Sigmoid colon (tissue), 7 donors: Measurements from ENCODE around the gene CCDC71. TPM values are rescaled to one million over a fixed set of nuclear protein-coding genes. Genes with fewer than 3 reads are reported as not detected.

Source experiments
- DNase-seq: peaks from one replicate; pipeline ENCODE4 v3.0.0-alpha.2; 2019
- H3K27ac ChIP-seq, 4 donors: fragments of 200-600 bp; sonication (generic); one replicate each; pipeline ENCODE4 v1.5.1; 2016 to 2019; ENCODE audit warnings: mild to moderate bottlenecking in 1 of 4
- H3K27me3 ChIP-seq, 3 donors: fragments of 200-600 bp; sonication (generic); one replicate each; pipeline ENCODE4 v1.5.1; 2019; ENCODE audit warnings: mild to moderate bottlenecking in 1 of 3
- H3K36me3 ChIP-seq, 4 donors: fragments of 200-600 bp; sonication (generic); one replicate each; pipeline ENCODE4 v1.5.1; 2016 to 2019
- H3K4me1 ChIP-seq, 4 donors: fragments of 200-600 bp; sonication (generic); one replicate each; pipeline ENCODE4 v1.5.1; 2017 to 2019
- H3K4me3 ChIP-seq, 4 donors: fragments of 200-600 bp; sonication (generic); one replicate each; pipeline ENCODE4 v1.5.1; 2017 to 2019; ENCODE audit warnings: mild to moderate bottlenecking in 2 of 4, moderate library complexity in 1 of 4
- H3K9me3 ChIP-seq, 4 donors: fragments of 200-600 bp in 3 of 4; sonication (generic) in 3 of 4; one replicate each; pipeline versions ENCODE4 v1.5.1 to v1.6.1; 2013 to 2019
- CTCF ChIP-seq, 4 experiments: fragments of 450-650 bp in 3 of 4; fragments of 200-600 bp in 1 of 4; IDR thresholded peaks; one replicate each; pipeline ENCODE4 v1.5.1; 2016 to 2019; ENCODE audit warnings: antibody characterized with exemption in 4 of 4, mild to moderate bottlenecking in 3 of 4, moderate library complexity in 2 of 4
- EP300 ChIP-seq, 4 donors: sonication (generic); formaldehyde crosslinking; IDR thresholded peaks; one replicate each; pipeline ENCODE4 v1.6.1; 2017; ENCODE audit warnings: antibody characterized with exemption in 4 of 4
- POLR2A ChIP-seq, 2 donors: fragments of 450-650 bp; IDR thresholded peaks; one replicate each; pipeline ENCODE4 v1.6.1; 2016; ENCODE audit warnings: antibody characterized with exemption in 2 of 2, mild to moderate bottlenecking in 2 of 2, moderate library complexity in 2 of 2
- POLR2AphosphoS5 ChIP-seq, 4 donors: sonication (generic); formaldehyde crosslinking; IDR thresholded peaks; one replicate each; pipeline ENCODE4 v1.6.1; 2017; ENCODE audit warnings: antibody characterized with exemption in 4 of 4
- WGBS, 2 donors: extraction: QIAGEN DNeasy Blood & Tissue Kit; methylation state at CpG; one replicate each; pipeline ENCODE4 v1.1.7; 2013; 5-methylcytosine and 5-hydroxymethylcytosine counted together
- intact Hi-C: fragments of 100-400 bp; cut with DNase I; formaldehyde crosslinking; loops from one replicate; pipeline ENCODE4 v1.15.1; 2023
- polyA plus RNA-seq, 3 donors: library from polyadenylated mRNA; stranded (reverse); fragments of 200-250 nt; gene quantifications; one replicate each; pipeline ENCODE4 v1.2.3, GENCODE V29; 2013
- total RNA-seq, 4 donors: library from RNA; depleted of rRNA; stranded (reverse); fragments of >200 nt; gene quantifications; one replicate each; pipeline ENCODE4 v1.1.0, GENCODE V29; 2016
- donor health status: healthy with polysubstance abuse.
- donor health status: Bipolar disorder and iron deficiency.
- donor health status: healthy.

The CCDC71 gene
- total and polyA plus RNA-seq, 7 donors: 12.5 to 27.3 (median 15.6) TPM

DNA sequence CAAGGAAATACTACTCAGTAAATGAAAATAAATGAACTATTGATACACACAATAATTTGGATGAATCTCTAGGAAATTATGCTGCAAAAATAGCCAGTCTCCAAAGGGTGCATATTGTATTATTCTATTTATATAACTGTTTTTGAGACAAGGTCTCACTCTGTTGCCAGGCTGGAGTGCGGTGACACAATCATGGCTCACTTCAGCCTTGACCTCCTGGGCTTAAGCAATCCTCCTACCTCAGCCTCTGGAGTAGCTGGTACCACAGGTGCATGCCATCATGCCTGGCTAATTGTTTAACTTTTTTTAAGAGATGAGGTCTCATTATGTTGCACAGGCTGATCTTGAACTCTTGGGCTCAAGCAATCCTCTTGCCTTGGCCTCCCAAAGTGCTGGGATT, 17.7 kb upstream of the CCDC71 start:
- intact Hi-C loops: no loop called here
- Histone ChIP-seq H3K36me3 (no peaks in the 10 kb centered on the region), H3K4me3 (no peak overlapping the region), H3K4me1 (no peaks in the 10 kb centered on the region), H3K27ac (no peak overlapping the region), H3K9me3 (no peaks in the 10 kb centered on the region), H3K27me3 (no peaks in the 10 kb centered on the region)
- no peak for DNase-seq
- no peak for TF ChIP-seq CTCF (IDR thresholded peaks at IDR 0.05)
- no peak for TF ChIP-seq POLR2AphosphoS5 (IDR thresholded peaks at IDR 0.05)
- TF ChIP-seq EP300 (IDR thresholded peaks at IDR 0.05): no peak
- TF ChIP-seq POLR2A (IDR thresholded peaks at IDR 0.05): no peak
- 78 to 82% methylated on average over 1 of the region's 1 CpG for WGBS, 2 donors

DNA sequence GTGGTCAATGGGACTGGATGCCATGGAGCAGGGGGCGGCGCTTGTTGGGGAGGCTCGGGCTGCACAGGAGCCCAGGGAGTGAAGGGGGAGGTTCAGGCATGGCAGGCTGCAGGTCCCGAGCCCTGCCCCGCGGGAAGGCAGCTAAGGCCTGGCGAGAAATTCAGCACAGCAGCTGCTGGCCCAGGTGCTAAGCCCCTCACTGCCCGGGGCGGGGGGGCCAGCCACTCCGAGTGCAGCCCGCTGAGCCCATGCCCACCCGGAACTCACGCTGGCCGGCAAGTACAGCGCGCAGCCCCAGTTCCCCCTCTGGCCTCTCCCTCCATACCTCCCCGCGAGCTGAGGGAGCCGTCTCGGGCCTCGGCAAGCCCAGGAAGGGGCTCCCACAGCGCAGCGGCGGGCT, 16.6 kb upstream of the CCDC71 start:
- Histone ChIP-seq H3K9me3 (no peaks in the 10 kb centered on the region), H3K36me3 (peaks cover 0 to 4% (median 2%) of the 10 kb centered on the region in 4 donors), H3K27me3 (no peaks in the 10 kb centered on the region), H3K27ac (no peak overlapping the region), H3K4me3 (no peak overlapping the region), H3K4me1 (no peaks in the 10 kb centered on the region)
- TF ChIP-seq POLR2AphosphoS5 (IDR thresholded peaks at IDR 0.05) (no peak), CTCF (IDR thresholded peaks at IDR 0.05) (no peak), POLR2A (IDR thresholded peaks at IDR 0.05) (no peak), EP300 (IDR thresholded peaks at IDR 0.05) (no peak)
- no peak for DNase-seq
- intact Hi-C loops: no loop called here
- 92 to 94% methylated on average over 24 of the region's 24 CpGs for WGBS, 2 donors

GRCh38 chr3:49181351-49181750, 15.2 kb upstream of the CCDC71 start:
- 63 to 75% methylated on average over 6 of the region's 6 CpGs for WGBS, 2 donors
- no peak overlapping the region for H3K27ac ChIP-seq
- no peak for DNase-seq
- H3K4me1 ChIP-seq: peaks cover 0 to 5% (median 0%) of the 10 kb centered on the region in 4 donors
- no peaks in the 10 kb centered on the region for H3K9me3 ChIP-seq
- intact Hi-C loops: no loop called here
- TF ChIP-seq POLR2A (IDR thresholded peaks at IDR 0.05) (no peak), EP300 (IDR thresholded peaks at IDR 0.05) (no peak), CTCF (IDR thresholded peaks at IDR 0.05) (no peak), POLR2AphosphoS5 (IDR thresholded peaks at IDR 0.05) (no peak)
- H3K4me3 ChIP-seq: no peak overlapping the region
- H3K36me3 ChIP-seq: peaks cover 0 to 13% (median 6%) of the 10 kb centered on the region in 4 donors
- no peaks in the 10 kb centered on the region for H3K27me3 ChIP-seq

DNA sequence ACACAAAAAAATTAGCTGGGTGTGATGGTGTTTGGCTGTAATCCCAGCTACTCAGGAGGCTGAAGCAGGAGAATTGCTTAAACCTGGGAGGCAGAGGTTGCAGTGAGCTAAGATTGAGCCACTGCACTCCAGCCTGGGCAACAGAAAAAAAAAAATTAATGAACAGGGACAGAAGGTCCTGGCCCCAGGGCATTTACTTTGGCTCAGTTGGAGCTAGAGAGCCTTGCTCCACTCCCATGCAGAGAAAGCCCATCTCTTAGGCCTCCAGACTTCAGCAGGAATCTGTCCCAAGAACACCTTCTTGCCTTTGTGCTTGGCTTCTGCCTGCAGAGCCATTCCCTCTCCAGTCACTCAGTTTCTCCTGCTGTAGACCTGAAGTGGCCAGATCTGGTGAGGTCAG, 14.0 kb upstream of the CCDC71 start:
- no peak overlapping the region for H3K4me3 ChIP-seq
- H3K27me3 ChIP-seq: no peaks in the 10 kb centered on the region
- peaks cover 3 to 25% (median 15%) of the 10 kb centered on the region in 4 donors for H3K36me3 ChIP-seq
- no peak overlapping the region for H3K27ac ChIP-seq
- intact Hi-C loops: no loop called here
- TF ChIP-seq CTCF (IDR thresholded peaks at IDR 0.05): no peak
- TF ChIP-seq POLR2AphosphoS5 (IDR thresholded peaks at IDR 0.05): no peak
- TF ChIP-seq POLR2A (IDR thresholded peaks at IDR 0.05): no peak
- no peak for TF ChIP-seq EP300 (IDR thresholded peaks at IDR 0.05)
- no peaks in the 10 kb centered on the region for H3K9me3 ChIP-seq
- DNase-seq: no peak
- peaks cover 0 to 17% (median 3%) of the 10 kb centered on the region in 4 donors for H3K4me1 ChIP-seq

- no peak overlapping the region for H3K27ac ChIP-seq
- peaks cover 3 to 37% (median 23%) of the 10 kb centered on the region in 4 donors for H3K36me3 ChIP-seq
- DNase-seq: no peak
- H3K4me3 ChIP-seq: no peak overlapping the region
- H3K27me3 ChIP-seq: no peaks in the 10 kb centered on the region
- peaks cover 0 to 48% (median 32%) of the 10 kb centered on the region in 4 donors for H3K4me1 ChIP-seq
- intact Hi-C loops: no loop called here
- no peak for TF ChIP-seq EP300 (IDR thresholded peaks at IDR 0.05)
- TF ChIP-seq CTCF (IDR thresholded peaks at IDR 0.05): no peak
- no peak for TF ChIP-seq POLR2A (IDR thresholded peaks at IDR 0.05)
- no peak for TF ChIP-seq POLR2AphosphoS5 (IDR thresholded peaks at IDR 0.05)
- 60 to 86% methylated on average over 2 of the region's 2 CpGs for WGBS, 2 donors
- H3K9me3 ChIP-seq: no peaks in the 10 kb centered on the region
Measured at GRCh38 chr3:49177073-49177472, 10.9 kb upstream of the CCDC71 start.
